Measurements from ENCODE around the gene RHBG.
"Not testable (repeated sequence)": the region's sequence is repeated elsewhere in the genome, so short reads cannot be mapped to it uniquely, and the experiment has no call there.

The RHBG gene

GRCh38 chr1:156359973-156360372, 9.0 kb upstream of the RHBG start:
- no peak for DNase-seq (ENCODE audit: low read depth in 2 of 2)

GRCh38 chr1:156360534-156360933, 8.5 kb upstream of the RHBG start:
- DNase-seq (ENCODE audit: low read depth in 2 of 2): no peak

GRCh38 chr1:156365754-156366153, 3.3 kb upstream of the RHBG start:
- no peak for DNase-seq (ENCODE audit: low read depth in 2 of 2)

GRCh38 chr1:156366378-156367166, 2.4 kb upstream of the RHBG start:
- no peak for DNase-seq (ENCODE audit: low read depth in 2 of 2)

GRCh38 chr1:156367383-156368156, 1.4 kb upstream of the RHBG start:
- no peak for DNase-seq (ENCODE audit: low read depth in 2 of 2)

GRCh38 chr1:156368157-156368658, 803 bp upstream of the RHBG start:
- DNase-seq (ENCODE audit: low read depth in 2 of 2): no peak

GRCh38 chr1:156369685-156370286, 775 bp downstream of the RHBG start:
- not testable (repeated sequence) for DNase-seq (ENCODE audit: low read depth in 2 of 2)

GRCh38 chr1:156371553-156372264, 2.7 kb downstream of the RHBG start:
- no peak for DNase-seq (ENCODE audit: low read depth in 2 of 2)

- DNase-seq (ENCODE audit: low read depth in 2 of 2): no peak
Observed at GRCh38 chr1:156372265-156372586, 3.2 kb downstream of the RHBG start.

- no peak for DNase-seq (ENCODE audit: low read depth in 2 of 2)
Observed at GRCh38 chr1:156372876-156373275, 3.9 kb downstream of the RHBG start.

- DNase-seq (ENCODE audit: low read depth in 2 of 2): no peak
Observed at GRCh38 chr1:156373546-156373945, 4.5 kb downstream of the RHBG start.

- DNase-seq (ENCODE audit: low read depth in 2 of 2): no peak
Observed at GRCh38 chr1:156376146-156376545, 7.1 kb downstream of the RHBG start.

- no peak for DNase-seq (ENCODE audit: low read depth in 2 of 2)
Observed at GRCh38 chr1:156376958-156377919, 8.2 kb downstream of the RHBG start.

- no peak for DNase-seq (ENCODE audit: low read depth in 2 of 2)
Observed at GRCh38 chr1:156378557-156378956, 9.5 kb downstream of the RHBG start.

- DNase-seq (ENCODE audit: low read depth in 2 of 2): no peak
Observed at GRCh38 chr1:156379420-156380165, 10.6 kb downstream of the RHBG start.

- no peak for DNase-seq (ENCODE audit: low read depth in 2 of 2)
Observed at GRCh38 chr1:156382561-156382960, 13.6 kb downstream of the RHBG start.

GRCh38 chr1:156383023-156383422, 14.0 kb downstream of the RHBG start:
- peak; percentile 33 to 43 for DNase-seq (ENCODE audit: low read depth in 2 of 2)

GRCh38 chr1:156384007-156384406, 15.0 kb downstream of the RHBG start:
- DNase-seq (ENCODE audit: low read depth in 2 of 2): no peak

- no peak for DNase-seq (ENCODE audit: low read depth in 2 of 2)
Observed at GRCh38 chr1:156384658-156385057, 15.6 kb downstream of the RHBG start.

- DNase-seq (ENCODE audit: low read depth in 2 of 2): peak; percentile 45 to 67
Observed at GRCh38 chr1:156385534-156386031, 16.6 kb downstream of the RHBG start.

Data from stimulated activated CD8-positive, alpha-beta memory T cell treated with anti-CD3 and anti-CD28 coated beads, Interleukin-7, amount 100 ng/mL, for 4 hours (primary cell).